NCI-H2196 (cell line): Measurements from ENCODE around the gene ITIH4.

Source experiments
- DNase-seq: peaks from one replicate; lab custom pipeline; 2025; ENCODE audit not compliant: unreplicated experiment; lab: John Stamatoyannopoulos, UW

The ITIH4 gene

GRCh38 chr3:52773361-52774065, 57.0 kb downstream of the ITIH4 start:
- no peak for DNase-seq

GRCh38 chr3:52771702-52772101, 58.8 kb downstream of the ITIH4 start:
- DNase-seq, result no peak

- no peak for DNase-seq
Measured at GRCh38 chr3:52771334-52771681, 59.2 kb downstream of the ITIH4 start.

- DNase-seq, result peak; percentile 83
Measured at GRCh38 chr3:52770496-52771333, 59.8 kb downstream of the ITIH4 start, which contains the start of gene NEK4. Gene NEK4, minus strand, starts transcription at chr3:52770940. Its CDS starts 194 bp downstream, at chr3:52770746.

GRCh38 chr3:52769786-52770455, 60.6 kb downstream of the ITIH4 start:
- DNase-seq, result no peak

GRCh38 chr3:52763466-52763865, 67.0 kb downstream of the ITIH4 start:
- no peak for DNase-seq
